Activated T-cell treated with anti-CD3 and anti-CD28 coated beads, Interleukin-2, amount 50 U/mL, for 72 hours (primary cell): Measurements from ENCODE around the gene FHOD3. TPM values are rescaled to one million over a fixed set of nuclear protein-coding genes. Genes with fewer than 3 reads are reported as not detected.

Experiments used
- ATAC-seq, 2 donors: fragments of 150-1000 bp; cut with Tn5 transposase; replicated peaks in 1 of 2; 2 replicates each; pipeline ENCODE4 v1.10.0; 2021; ENCODE audit warnings: moderate library complexity in 2 of 2, mild to moderate bottlenecking in 1 of 2
- DNase-seq, 2 donors: peaks; one replicate each; pipeline ENCODE4 v3.0.0; 2021 to 2022; ENCODE audit warnings: mixed read lengths in 1 of 2
- H3K27ac Mint-ChIP-seq: one replicate; pipeline ENCODE4 v1.8.0; 2022; ENCODE audit warnings: mild to moderate bottlenecking, moderate library complexity, mixed read lengths
- H3K27me3 Mint-ChIP-seq: one replicate; pipeline ENCODE4 v1.8.0; 2022; ENCODE audit warnings: low read depth, mixed read lengths
- H3K36me3 Mint-ChIP-seq, 2 donors: one replicate each; pipeline ENCODE4 v1.8.0; 2022; ENCODE audit warnings: mixed read lengths in 2 of 2, mild to moderate bottlenecking in 1 of 2; ENCODE audit not compliant: insufficient read depth in 2 of 2
- H3K4me1 Mint-ChIP-seq: one replicate; pipeline ENCODE4 v1.8.0; 2022; ENCODE audit warnings: low read depth, mixed read lengths
- H3K4me3 Mint-ChIP-seq, 2 donors: one replicate each; pipeline ENCODE4 v1.8.0; 2022; ENCODE audit warnings: mild to moderate bottlenecking in 2 of 2, mixed read lengths in 2 of 2, moderate library complexity in 2 of 2
- H3K9me3 Mint-ChIP-seq, 2 donors: one replicate each; pipeline ENCODE4 v1.8.0; 2022; ENCODE audit warnings: mixed read lengths in 2 of 2
- total RNA-seq, 2 donors: library from RNA; stranded (reverse); gene quantifications; one replicate each; pipeline ENCODE4 v1.2.3, GENCODE V29; 2022

The FHOD3 gene
- total RNA-seq, 2 donors from 2014 or later = 0.28 TPM; not detected in 1

- no peak overlapping the region for H3K27ac Mint-ChIP-seq
- ATAC-seq = no peak
- H3K36me3 Mint-ChIP-seq = no peaks in the 10 kb centered on the region
- H3K27me3 Mint-ChIP-seq = peaks cover 20% of the 10 kb centered on the region
- DNase-seq = no peak
- no peak overlapping the region for H3K4me3 Mint-ChIP-seq
- no peaks in the 10 kb centered on the region for H3K9me3 Mint-ChIP-seq
- no peaks in the 10 kb centered on the region for H3K4me1 Mint-ChIP-seq
Observed at GRCh38 chr18:36402765-36403396, 105.4 kb downstream of the FHOD3 start.

GRCh38 chr18:36403896-36404820 lies 106.6 kb downstream of the FHOD3 start:
- H3K9me3 Mint-ChIP-seq = no peaks in the 10 kb centered on the region
- no peaks in the 10 kb centered on the region for H3K4me1 Mint-ChIP-seq
- H3K27ac Mint-ChIP-seq = no peak overlapping the region
- no peaks in the 10 kb centered on the region for H3K36me3 Mint-ChIP-seq
- no peak for DNase-seq
- H3K27me3 Mint-ChIP-seq = peaks cover 12% of the 10 kb centered on the region
- H3K4me3 Mint-ChIP-seq = no peak overlapping the region
- ATAC-seq = no peak

- ATAC-seq (no peak), DNase-seq (no peak)
- no peaks in the 10 kb centered on the region for H3K9me3 Mint-ChIP-seq
- H3K36me3 Mint-ChIP-seq = no peaks in the 10 kb centered on the region
- H3K27ac Mint-ChIP-seq = no peak overlapping the region
- peaks cover 1% of the 10 kb centered on the region for H3K27me3 Mint-ChIP-seq
- no peaks in the 10 kb centered on the region for H3K4me1 Mint-ChIP-seq
- H3K4me3 Mint-ChIP-seq = no peak overlapping the region
Observed at GRCh38 chr18:36405611-36406010, 108.1 kb downstream of the FHOD3 start.

- no peaks in the 10 kb centered on the region for H3K27me3 Mint-ChIP-seq
Observed at GRCh38 chr18:36406805-36407204, 109.3 kb downstream of the FHOD3 start.

GRCh38 chr18:36408606-36409005 lies 111.1 kb downstream of the FHOD3 start:
- DNase-seq (no peak), ATAC-seq (no peak)
- H3K9me3 Mint-ChIP-seq = no peaks in the 10 kb centered on the region
- no peak overlapping the region for H3K27ac Mint-ChIP-seq
- H3K4me3 Mint-ChIP-seq = no peak overlapping the region
- H3K36me3 Mint-ChIP-seq = no peaks in the 10 kb centered on the region
- H3K27me3 Mint-ChIP-seq = no peaks in the 10 kb centered on the region
- no peaks in the 10 kb centered on the region for H3K4me1 Mint-ChIP-seq

More at GRCh38 chr18:36406805-36407204, 109.3 kb downstream of the FHOD3 start:
- Mint-ChIP-seq H3K4me1 (no peaks in the 10 kb centered on the region), H3K27ac (no peak overlapping the region), H3K4me3 (no peak overlapping the region), H3K36me3 (no peaks in the 10 kb centered on the region), H3K9me3 (no peaks in the 10 kb centered on the region)
- no peak for ATAC-seq
- DNase-seq = no peak

GRCh38 chr18:36409779-36410178 lies 112.3 kb downstream of the FHOD3 start:
- H3K27ac Mint-ChIP-seq = no peak overlapping the region

GRCh38 chr18:36410346-36410745 lies 112.8 kb downstream of the FHOD3 start:
- Mint-ChIP-seq H3K9me3 (no peaks in the 10 kb centered on the region), H3K27ac (no peak overlapping the region), H3K4me1 (no peaks in the 10 kb centered on the region)

More at GRCh38 chr18:36409779-36410178, 112.3 kb downstream of the FHOD3 start:
- ATAC-seq (no peak), DNase-seq (no peak)
- Mint-ChIP-seq H3K36me3 (no peaks in the 10 kb centered on the region), H3K4me1 (no peaks in the 10 kb centered on the region), H3K27me3 (peaks cover 4% of the 10 kb centered on the region), H3K4me3 (no peak overlapping the region), H3K9me3 (no peaks in the 10 kb centered on the region)

GRCh38 chr18:36411745-36412168 lies 114.2 kb downstream of the FHOD3 start:
- DNase-seq = no peak
- Mint-ChIP-seq H3K36me3 (no peaks in the 10 kb centered on the region), H3K27ac (no peak overlapping the region), H3K4me1 (no peaks in the 10 kb centered on the region), H3K4me3 (no peak overlapping the region), H3K9me3 (no peaks in the 10 kb centered on the region), H3K27me3 (peaks cover 4% of the 10 kb centered on the region)
- no peak for ATAC-seq

More at GRCh38 chr18:36410346-36410745, 112.8 kb downstream of the FHOD3 start:
- no peak for DNase-seq
- Mint-ChIP-seq H3K27me3 (peaks cover 4% of the 10 kb centered on the region), H3K36me3 (no peaks in the 10 kb centered on the region), H3K4me3 (no peak overlapping the region)
- ATAC-seq = no peak

- Mint-ChIP-seq H3K27ac (no peak overlapping the region), H3K36me3 (no peaks in the 10 kb centered on the region), H3K4me1 (no peaks in the 10 kb centered on the region), H3K9me3 (no peaks in the 10 kb centered on the region), H3K27me3 (peaks cover 4% of the 10 kb centered on the region), H3K4me3 (no peak overlapping the region)
- ATAC-seq (no peak), DNase-seq (no peak)
Observed at GRCh38 chr18:36412778-36413177, 115.3 kb downstream of the FHOD3 start.

- H3K27me3 Mint-ChIP-seq = peaks cover 13% of the 10 kb centered on the region
- no peaks in the 10 kb centered on the region for H3K36me3 Mint-ChIP-seq
- H3K4me3 Mint-ChIP-seq = no peak overlapping the region
- H3K9me3 Mint-ChIP-seq = no peaks in the 10 kb centered on the region
- no peak overlapping the region for H3K27ac Mint-ChIP-seq
- DNase-seq (no peak), ATAC-seq (no peak)
- H3K4me1 Mint-ChIP-seq = peaks cover 4% of the 10 kb centered on the region
Observed at GRCh38 chr18:36415171-36415570, 117.7 kb downstream of the FHOD3 start.

GRCh38 chr18:36415625-36416024 lies 118.1 kb downstream of the FHOD3 start:
- H3K4me1 Mint-ChIP-seq = peaks cover 8% of the 10 kb centered on the region
- H3K27me3 Mint-ChIP-seq = peaks cover 15% of the 10 kb centered on the region
- no peaks in the 10 kb centered on the region for H3K36me3 Mint-ChIP-seq

GRCh38 chr18:36419188-36419899 lies 121.8 kb downstream of the FHOD3 start:
- Mint-ChIP-seq H3K27ac (no peak overlapping the region), H3K4me3 (no peak overlapping the region), H3K9me3 (no peaks in the 10 kb centered on the region), H3K27me3 (peaks cover 17% of the 10 kb centered on the region), H3K4me1 (peaks cover 8% of the 10 kb centered on the region), H3K36me3 (no peaks in the 10 kb centered on the region)
- no peak for DNase-seq
- ATAC-seq = no peak

More at GRCh38 chr18:36415625-36416024, 118.1 kb downstream of the FHOD3 start:
- no peak for DNase-seq
- H3K4me3 Mint-ChIP-seq = no peak overlapping the region
- ATAC-seq = no peak
- no peaks in the 10 kb centered on the region for H3K9me3 Mint-ChIP-seq
- no peak overlapping the region for H3K27ac Mint-ChIP-seq
